HCT116 (cell line): ENCODE results near the gene NIPAL4. TPM values are rescaled to one million over a fixed set of nuclear protein-coding genes. Genes with fewer than 3 reads are reported as not detected.

ENCODE experiments used
- ATAC-seq: fragments of 200-7000 bp; cut with Tn5 transposase; 2 replicates; pipeline ENCODE4 v1.9.1; 2020; ENCODE audit warnings: mild to moderate bottlenecking, moderate library complexity
- BruUV-seq: library from RNA; stranded (reverse); fragments of 400-500 nt; replicated peaks from 2 replicates; lab custom pipeline; 2021; lab: Mats Ljungman, UMichigan
- CTCF ChIA-PET: fragments of 300-600 bp; sonication (Branson Sonifier 250); formaldehyde crosslinking; loops from one replicate; lab custom pipeline; 2021; ENCODE audit warnings: antibody characterized with exemption; lab: Charles Lee
- POLR2A ChIA-PET: fragments of 300-600, 350-600 bp; sonication (Branson Sonifier 250); formaldehyde crosslinking; loops from one replicate; lab custom pipeline; 2021; ENCODE audit warnings: antibody characterized with exemption; lab: Charles Lee
- RAD21 ChIA-PET, 2 experiments: fragments of 300-600 bp; sonication (Branson Sonifier 250); formaldehyde crosslinking; loops; one replicate each; lab custom pipeline; 2023; ENCODE audit warnings: low total read pairs in 2 of 2; ENCODE audit not compliant: uncharacterized antibody in 2 of 2, unreplicated experiment in 2 of 2, low non-redundant PET in 1 of 2; lab: Charles Lee
- DNase-seq: peaks from one replicate; pipeline ENCODE4 v3.0.0-alpha.2; 2010; ENCODE audit warnings: low read depth, low spot score
- H2AFZ ChIP-seq: fragments of 200-600 bp; shearing (Covaris generic), sonication (generic); 2 replicates; pipeline ENCODE4 v1.6.1; 2017; ENCODE audit warnings: low read depth, mixed run types, mixed read lengths, antibody characterized with exemption, low read length; ENCODE audit not compliant: poor library complexity, severe bottlenecking
- H3K27ac ChIP-seq: 2 replicates; pipeline ENCODE4 v1.5.1; 2012; ENCODE audit warnings: low read depth, low read length
- H3K27me3 ChIP-seq: fragments of 200-600 bp; sonication (generic); 2 replicates; pipeline ENCODE4 v1.6.1; 2016; ENCODE audit warnings: mixed run types, low read length, mixed read lengths; ENCODE audit not compliant: insufficient read depth
- H3K36me3 ChIP-seq, 2 experiments: fragments of 200-500 bp in 1 of 2; fragments of 200-600 bp in 1 of 2; sonication (Bioruptor generic) in 1 of 2; sonication (generic) in 1 of 2; 2 replicates each; pipeline versions ENCODE4 v1.5.1 to v1.6.1; 2014 to 2016; ENCODE audit warnings: low read length in 2 of 2, inconsistent platforms in 1 of 2, mixed read lengths in 1 of 2, mixed run types in 1 of 2; ENCODE audit not compliant: insufficient read depth in 2 of 2, control insufficient read depth in 1 of 2
- H3K4me1 ChIP-seq, 2 experiments: fragments of 200-600 bp in 1 of 2; sonication (generic) in 1 of 2; 2 replicates each; pipeline versions ENCODE4 v1.5.1 to v1.6.1; 2012 to 2017; ENCODE audit warnings: low read length in 2 of 2, inconsistent platforms in 1 of 2, mild to moderate bottlenecking in 1 of 2, mixed read lengths in 1 of 2, mixed run types in 1 of 2, moderate library complexity in 1 of 2; ENCODE audit not compliant: insufficient read depth in 2 of 2, control insufficient read depth in 1 of 2
- H3K4me2 ChIP-seq: fragments of 200-600 bp; sonication (generic); 2 replicates; pipeline ENCODE4 v1.6.1; 2017; ENCODE audit warnings: mixed run types, low read length, mixed read lengths
- H3K4me3 ChIP-seq, 2 experiments: fragments of 200-600 bp in 1 of 2; sonication (generic) in 1 of 2; replicated peaks in 1 of 2; 2 replicates each; pipeline ENCODE4 v1.5.1; 2011 to 2016; ENCODE audit warnings: low read length in 2 of 2, control low read depth in 1 of 2, low read depth in 1 of 2, mild to moderate bottlenecking in 1 of 2, mixed read lengths in 1 of 2, mixed run types in 1 of 2
- H3K79me2 ChIP-seq: fragments of 200-600 bp; sonication (generic); 2 replicates; pipeline ENCODE4 v1.6.1; 2017; ENCODE audit warnings: mild to moderate bottlenecking, mixed run types, low read length, moderate library complexity, mixed read lengths; ENCODE audit not compliant: insufficient read depth
- H3K9ac ChIP-seq: fragments of 200-600 bp; sonication (generic); 2 replicates; pipeline ENCODE4 v1.6.1; 2016; ENCODE audit warnings: low read length, mixed read lengths
- H3K9me2 ChIP-seq: fragments of 200-600 bp; sonication (generic), shearing (Covaris generic); 2 replicates; pipeline ENCODE4 v1.6.1; 2017; ENCODE audit warnings: mixed run types, mild to moderate bottlenecking, moderate library complexity; ENCODE audit not compliant: insufficient read depth
- H3K9me3 ChIP-seq, 2 experiments: fragments of 200-500 bp in 1 of 2; fragments of 200-600 bp in 1 of 2; sonication (Bioruptor generic) in 1 of 2; sonication (generic) in 1 of 2; 2 replicates each; pipeline ENCODE4 v1.6.1; 2014 to 2017; ENCODE audit warnings: low read length in 2 of 2, mixed read lengths in 2 of 2, inconsistent platforms in 1 of 2, low read depth in 1 of 2, mild to moderate bottlenecking in 1 of 2, mixed run types in 1 of 2, moderate library complexity in 1 of 2; ENCODE audit not compliant: control insufficient read depth in 1 of 2, insufficient read depth in 1 of 2
- H4K20me1 ChIP-seq: fragments of 200-600 bp; sonication (generic), shearing (Covaris generic); 2 replicates; pipeline ENCODE4 v1.6.1; 2017; ENCODE audit warnings: mixed run types, mild to moderate bottlenecking, moderate library complexity; ENCODE audit not compliant: insufficient read depth
- CBX3 ChIP-seq: IDR thresholded peaks from 2 replicates; pipeline ENCODE4 v1.6.1; 2012; ENCODE audit warnings: low read depth
- CEBPB ChIP-seq: IDR thresholded peaks from 2 replicates; pipeline ENCODE4 v1.6.1; 2012; ENCODE audit warnings: low read depth
- EGR1 ChIP-seq: IDR thresholded peaks from 2 replicates; pipeline ENCODE4 v1.6.1; 2012; ENCODE audit warnings: low read depth
- ELF1 ChIP-seq: IDR thresholded peaks from 2 replicates; pipeline ENCODE4 v1.6.1; 2012; ENCODE audit warnings: low read depth, borderline replicate concordance
- EZH2 ChIP-seq: fragments of 200-600 bp; sonication (generic); IDR thresholded peaks from 2 replicates; pipeline ENCODE4 v1.6.1; 2017; ENCODE audit warnings: antibody characterized with exemption, mixed run types
- JUND ChIP-seq: IDR thresholded peaks from 2 replicates; pipeline ENCODE4 v1.6.1; 2012
- POLR2A ChIP-seq: IDR thresholded peaks from 2 replicates; pipeline ENCODE4 v1.7.0; 2011; ENCODE audit warnings: borderline replicate concordance; ENCODE audit not compliant: insufficient read depth, insufficient read length; ENCODE audit errors: extremely low read depth
- POLR2AphosphoS5 ChIP-seq: IDR thresholded peaks from 2 replicates; pipeline ENCODE4 v1.6.1; 2011; ENCODE audit warnings: mild to moderate bottlenecking, low read depth, low read length, moderate library complexity
- RAD21 ChIP-seq: IDR thresholded peaks from 2 replicates; pipeline ENCODE4 v1.6.1; 2012; ENCODE audit warnings: low read depth, mild to moderate bottlenecking
- SP1 ChIP-seq: IDR thresholded peaks from 2 replicates; pipeline ENCODE4 v1.6.1; 2012; ENCODE audit warnings: low read depth
- TCF7L2 ChIP-seq: IDR thresholded peaks from 2 replicates; pipeline ENCODE4 v1.7.0; 2011; ENCODE audit warnings: borderline replicate concordance, inconsistent platforms; ENCODE audit not compliant: insufficient read depth, insufficient read length; ENCODE audit errors: extremely low read depth
- YY1 ChIP-seq: IDR thresholded peaks from 2 replicates; pipeline ENCODE4 v1.6.1; 2011; ENCODE audit warnings: low read length, low read depth, moderate library complexity, mild to moderate bottlenecking; ENCODE audit not compliant: insufficient replicate concordance; ENCODE audit errors: extremely low read depth
- ZFX ChIP-seq: fragments of 450-650 bp; IDR thresholded peaks from 2 replicates; pipeline ENCODE4 v1.6.1; 2017
- ZNF274 ChIP-seq: fragments of 200-500 bp; sonication (Bioruptor generic); IDR thresholded peaks from 2 replicates; pipeline ENCODE4 v1.6.1; 2014; ENCODE audit warnings: mild to moderate bottlenecking, low read depth, low read length, inconsistent platforms
- intact Hi-C: fragments of 100-400 bp; cut with micrococcal nuclease; formaldehyde crosslinking; loops from 2 replicates; pipeline ENCODE4 v1.10.0; 2022
- total RNA-seq: library from RNA; stranded (reverse); gene quantifications from one replicate; pipeline ENCODE4 v1.2.1, GENCODE V29; 2021; ENCODE audit not compliant: unreplicated experiment
- TF ChIP-seq, protein P1 (sequence below): IDR thresholded peaks from 2 replicates; pipeline ENCODE4 v1.6.1; 2012; ENCODE audit warnings: low read depth
- TF ChIP-seq, protein P2 (sequence below): IDR thresholded peaks from 2 replicates; pipeline ENCODE4 v1.6.1; 2012

The NIPAL4 gene
- total RNA-seq, 1 experiment from 2014 or later: 0.12 TPM

DNA sequence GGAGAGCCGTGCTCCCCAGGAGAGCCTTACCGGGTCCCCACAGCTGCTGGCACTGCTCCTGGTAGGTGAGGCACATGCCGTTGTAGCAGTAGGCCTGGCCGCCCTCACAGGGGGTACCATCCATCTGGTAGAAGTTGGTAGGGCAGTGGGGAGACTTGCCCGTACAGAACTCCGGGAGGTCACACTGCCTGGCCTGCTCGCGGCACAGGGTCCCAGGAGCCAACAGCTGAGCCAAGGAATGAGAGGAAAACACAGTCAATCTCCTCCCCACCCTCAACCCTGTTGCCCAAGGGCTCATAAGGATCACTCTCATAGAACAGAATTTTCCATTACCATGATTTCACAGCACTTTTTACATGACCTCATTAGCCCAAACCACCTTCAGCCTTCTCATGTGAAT, 36.9 kb downstream of the NIPAL4 start:
- H3K9ac ChIP-seq: no peak overlapping the region
- ATAC-seq: no peak
- no peaks in the 10 kb centered on the region for H3K9me3 ChIP-seq
- POLR2A ChIA-PET: no interaction called here
- no peak for DNase-seq
- intact Hi-C loops: no loop called here
- H3K4me1 ChIP-seq: no peaks in the 10 kb centered on the region
- no TSS peak for BruUV-seq
- no peak overlapping the region for H3K4me3 ChIP-seq
- H3K4me2 ChIP-seq: no peak overlapping the region
- H4K20me1 ChIP-seq: no peaks in the 10 kb centered on the region
- TF ChIP-seq ZNF274: no peak
- no peak for TF ChIP-seq ELF1
- TF ChIP-seq, protein P1, sequence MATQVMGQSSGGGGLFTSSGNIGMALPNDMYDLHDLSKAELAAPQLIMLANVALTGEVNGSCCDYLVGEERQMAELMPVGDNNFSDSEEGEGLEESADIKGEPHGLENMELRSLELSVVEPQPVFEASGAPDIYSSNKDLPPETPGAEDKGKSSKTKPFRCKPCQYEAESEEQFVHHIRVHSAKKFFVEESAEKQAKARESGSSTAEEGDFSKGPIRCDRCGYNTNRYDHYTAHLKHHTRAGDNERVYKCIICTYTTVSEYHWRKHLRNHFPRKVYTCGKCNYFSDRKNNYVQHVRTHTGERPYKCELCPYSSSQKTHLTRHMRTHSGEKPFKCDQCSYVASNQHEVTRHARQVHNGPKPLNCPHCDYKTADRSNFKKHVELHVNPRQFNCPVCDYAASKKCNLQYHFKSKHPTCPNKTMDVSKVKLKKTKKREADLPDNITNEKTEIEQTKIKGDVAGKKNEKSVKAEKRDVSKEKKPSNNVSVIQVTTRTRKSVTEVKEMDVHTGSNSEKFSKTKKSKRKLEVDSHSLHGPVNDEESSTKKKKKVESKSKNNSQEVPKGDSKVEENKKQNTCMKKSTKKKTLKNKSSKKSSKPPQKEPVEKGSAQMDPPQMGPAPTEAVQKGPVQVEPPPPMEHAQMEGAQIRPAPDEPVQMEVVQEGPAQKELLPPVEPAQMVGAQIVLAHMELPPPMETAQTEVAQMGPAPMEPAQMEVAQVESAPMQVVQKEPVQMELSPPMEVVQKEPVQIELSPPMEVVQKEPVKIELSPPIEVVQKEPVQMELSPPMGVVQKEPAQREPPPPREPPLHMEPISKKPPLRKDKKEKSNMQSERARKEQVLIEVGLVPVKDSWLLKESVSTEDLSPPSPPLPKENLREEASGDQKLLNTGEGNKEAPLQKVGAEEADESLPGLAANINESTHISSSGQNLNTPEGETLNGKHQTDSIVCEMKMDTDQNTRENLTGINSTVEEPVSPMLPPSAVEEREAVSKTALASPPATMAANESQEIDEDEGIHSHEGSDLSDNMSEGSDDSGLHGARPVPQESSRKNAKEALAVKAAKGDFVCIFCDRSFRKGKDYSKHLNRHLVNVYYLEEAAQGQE: no peak
- no peak for TF ChIP-seq POLR2AphosphoS5
- no peak for TF ChIP-seq EZH2
- no peak for TF ChIP-seq YY1
- TF ChIP-seq EGR1: no peak
- no peak for TF ChIP-seq CEBPB
- no peak for TF ChIP-seq JUND
- TF ChIP-seq, protein P2, sequence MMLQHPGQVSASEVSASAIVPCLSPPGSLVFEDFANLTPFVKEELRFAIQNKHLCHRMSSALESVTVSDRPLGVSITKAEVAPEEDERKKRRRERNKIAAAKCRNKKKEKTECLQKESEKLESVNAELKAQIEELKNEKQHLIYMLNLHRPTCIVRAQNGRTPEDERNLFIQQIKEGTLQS: no peak
- no peak for TF ChIP-seq RAD21
- TF ChIP-seq CBX3: no peak
- TF ChIP-seq TCF7L2: no peak
- TF ChIP-seq POLR2A: no peak
- TF ChIP-seq ZFX: no peak
- no peak for TF ChIP-seq SP1
- TF ChIP-seq, all 23 proteins: peak for 0
- Histone ChIP-seq H3K27me3 (no peaks in the 10 kb centered on the region), H3K36me3 (peaks cover 7 to 25% of the 10 kb centered on the region in 2 experiments; a peak in 3 of 4 replicates), H3K27ac (no peak overlapping the region), H3K79me2 (no peaks in the 10 kb centered on the region), H3K9me2 (no peaks in the 10 kb centered on the region), H2AFZ (no peak overlapping the region)
- CTCF ChIA-PET: no interaction called here
- RAD21 ChIA-PET: no interaction called here
